ENCODE data around the gene APOBEC3C. TPM values are rescaled to one million over a fixed set of nuclear protein-coding genes. Genes with fewer than 3 reads are reported as not detected.

The APOBEC3C gene
- total and polyA plus RNA-seq, 8 donors, result 1.2 to 15.4 (median 7.7) TPM

- H3K27ac ChIP-seq, result no peak overlapping the region
- no peak for DNase-seq
- intact Hi-C loops (cut with DNase I; ENCODE audit: low total_unique reads), result no loop called here
- peaks cover 0 to 16% (median 0%) of the 10 kb centered on the region in 4 donors for H3K4me1 ChIP-seq
- no peak overlapping the region for H3K4me3 ChIP-seq
- TF ChIP-seq EP300 (IDR thresholded peaks at IDR 0.05) (no peak), CTCF (IDR thresholded peaks at IDR 0.05) (no peak), POLR2AphosphoS5 (IDR thresholded peaks at IDR 0.05) (no peak), POLR2A (IDR thresholded peaks at IDR 0.05) (no peak)
- WGBS, 5 donors, result 37 to 50% (median 44%) methylated on average over 8 of the region's 8 CpGs; no CpG with 5 or more reads in 1 of the 5 donors
- peaks cover 0 to 13% (median 0%) of the 10 kb centered on the region in 3 donors for H3K27me3 ChIP-seq
- H3K9me3 ChIP-seq, result no peaks in the 10 kb centered on the region
- H3K36me3 ChIP-seq, result no peaks in the 10 kb centered on the region
Measured at GRCh38 chr22:38970551-38970950, 43.5 kb upstream of the APOBEC3C start.

- TF ChIP-seq POLR2A (IDR thresholded peaks at IDR 0.05), result no peak
- no peak for TF ChIP-seq CTCF (IDR thresholded peaks at IDR 0.05)
- TF ChIP-seq POLR2AphosphoS5 (IDR thresholded peaks at IDR 0.05), result no peak
- TF ChIP-seq EP300 (IDR thresholded peaks at IDR 0.05), result no peak
- no peak overlapping the region for H3K27ac ChIP-seq
- H3K4me3 ChIP-seq, result no peak overlapping the region
- H3K27me3 ChIP-seq, result peaks cover 0 to 13% (median 0%) of the 10 kb centered on the region in 3 donors
- intact Hi-C loops (cut with DNase I; ENCODE audit: low total_unique reads), result no loop called here
- 80 to 94% (median 90%) methylated on average over 1 to 5 of the region's 5 CpGs; no CpG with 5 or more reads in 1 of the 5 donors for WGBS, 5 donors
- no peaks in the 10 kb centered on the region for H3K36me3 ChIP-seq
- no peaks in the 10 kb centered on the region for H3K9me3 ChIP-seq
- peaks cover 0 to 16% (median 0%) of the 10 kb centered on the region in 4 donors for H3K4me1 ChIP-seq
- no peak for DNase-seq
Measured at GRCh38 chr22:38971202-38971601, 42.9 kb upstream of the APOBEC3C start.

GRCh38 chr22:38971791-38972190 lies 42.3 kb upstream of the APOBEC3C start:
- Histone ChIP-seq H3K36me3 (no peaks in the 10 kb centered on the region), H3K27ac (no peak overlapping the region), H3K9me3 (no peaks in the 10 kb centered on the region), H3K4me1 (peaks cover 0 to 16% (median 0%) of the 10 kb centered on the region in 4 donors), H3K4me3 (no peak overlapping the region), H3K27me3 (peaks cover 0 to 13% (median 0%) of the 10 kb centered on the region in 3 donors)
- 86 to 93% (median 88%) methylated on average over 3 of the region's 3 CpGs; no CpG with 5 or more reads in 1 of the 5 donors for WGBS, 5 donors
- intact Hi-C loops (cut with DNase I; ENCODE audit: low total_unique reads), result no loop called here
- no peak for DNase-seq
- no peak for TF ChIP-seq CTCF (IDR thresholded peaks at IDR 0.05)
- no peak for TF ChIP-seq POLR2AphosphoS5 (IDR thresholded peaks at IDR 0.05)
- TF ChIP-seq POLR2A (IDR thresholded peaks at IDR 0.05), result no peak
- no peak for TF ChIP-seq EP300 (IDR thresholded peaks at IDR 0.05)

- no peaks in the 10 kb centered on the region for H3K36me3 ChIP-seq
- H3K9me3 ChIP-seq, result no peaks in the 10 kb centered on the region
- no peak for TF ChIP-seq POLR2AphosphoS5 (IDR thresholded peaks at IDR 0.05)
- TF ChIP-seq EP300 (IDR thresholded peaks at IDR 0.05), result no peak
- TF ChIP-seq POLR2A (IDR thresholded peaks at IDR 0.05), result no peak
- TF ChIP-seq CTCF (IDR thresholded peaks at IDR 0.05), result no peak
- peaks cover 0 to 13% (median 0%) of the 10 kb centered on the region in 3 donors for H3K27me3 ChIP-seq
- DNase-seq, result no peak
- 82 to 94% (median 89%) methylated on average over 5 of the region's 5 CpGs; no CpG with 5 or more reads in 1 of the 5 donors for WGBS, 5 donors
- H3K4me3 ChIP-seq, result no peak overlapping the region
- H3K4me1 ChIP-seq, result peaks cover 0 to 16% (median 0%) of the 10 kb centered on the region in 4 donors
- intact Hi-C loops (cut with DNase I; ENCODE audit: low total_unique reads), result no loop called here
- no peak overlapping the region for H3K27ac ChIP-seq
Measured at GRCh38 chr22:38972558-38972957, 41.5 kb upstream of the APOBEC3C start.

All from stomach (tissue), 9 donors.